ENCODE results near the gene PANK2.
"Not testable (repeated sequence)": the region's sequence is repeated elsewhere in the genome, so short reads cannot be mapped to it uniquely, and the experiment has no call there.

PANK2 gene

GRCh38 chr20:3927486-3928291, 38.5 kb downstream of the PANK2 start:
- DNase-seq (ENCODE audit: low spot score) = no peak

- no peak for DNase-seq (ENCODE audit: low spot score)
Observed at GRCh38 chr20:3929713-3930060, 40.5 kb downstream of the PANK2 start.

- DNase-seq (ENCODE audit: low spot score) = no peak
Observed at GRCh38 chr20:3930265-3931206, 41.3 kb downstream of the PANK2 start.

GRCh38 chr20:3931664-3932063, 42.5 kb downstream of the PANK2 start:
- no peak for DNase-seq (ENCODE audit: low spot score)

- DNase-seq (ENCODE audit: low spot score) = peak; percentile 52
Observed at GRCh38 chr20:3932277-3932676, 43.1 kb downstream of the PANK2 start.

- DNase-seq (ENCODE audit: low spot score) = no peak
Observed at GRCh38 chr20:3932681-3933080, 43.5 kb downstream of the PANK2 start.

GRCh38 chr20:3933218-3933617, 44.0 kb downstream of the PANK2 start:
- no peak for DNase-seq (ENCODE audit: low spot score)

- DNase-seq (ENCODE audit: low spot score) = no peak
Observed at GRCh38 chr20:3934624-3935023, 45.4 kb downstream of the PANK2 start.

GRCh38 chr20:3935295-3935955, 46.2 kb downstream of the PANK2 start:
- DNase-seq (ENCODE audit: low spot score) = no peak

GRCh38 chr20:3935956-3936340, 46.8 kb downstream of the PANK2 start:
- DNase-seq (ENCODE audit: low spot score) = no peak

GRCh38 chr20:3937618-3938017, 48.4 kb downstream of the PANK2 start:
- no peak for DNase-seq (ENCODE audit: low spot score)

- DNase-seq (ENCODE audit: low spot score) = no peak
Observed at GRCh38 chr20:3940905-3941304, 51.7 kb downstream of the PANK2 start.

GRCh38 chr20:3946666-3947065, 57.5 kb downstream of the PANK2 start:
- DNase-seq (ENCODE audit: low spot score) = not testable (repeated sequence)

- no peak for DNase-seq (ENCODE audit: low spot score)
Observed at GRCh38 chr20:3964719-3965118, 75.5 kb downstream of the PANK2 start.

- DNase-seq (ENCODE audit: low spot score) = no peak
Observed at GRCh38 chr20:3966571-3966970, 77.4 kb downstream of the PANK2 start.

GRCh38 chr20:3970016-3970415, 80.8 kb downstream of the PANK2 start:
- DNase-seq (ENCODE audit: low spot score) = no peak

- DNase-seq (ENCODE audit: low spot score) = no peak
Observed at GRCh38 chr20:3971145-3971544, 82.0 kb downstream of the PANK2 start.

GRCh38 chr20:3972161-3972560, 83.0 kb downstream of the PANK2 start:
- DNase-seq (ENCODE audit: low spot score) = no peak

GRCh38 chr20:3972631-3973030, 83.4 kb downstream of the PANK2 start:
- DNase-seq (ENCODE audit: low spot score) = not testable (repeated sequence)

GRCh38 chr20:3973705-3974104, 84.5 kb downstream of the PANK2 start:
- DNase-seq (ENCODE audit: low spot score) = no peak

GRCh38 chr20:3976511-3976910, 87.3 kb downstream of the PANK2 start:
- DNase-seq (ENCODE audit: low spot score) = no peak

Measured in pons (tissue), 1 donor.